Skin of body (tissue), 2 donors: ENCODE results near the gene TRIP12. TPM values are rescaled to one million over a fixed set of nuclear protein-coding genes. Genes with fewer than 3 reads are reported as not detected.
"Not testable (repeated sequence)": the region's sequence is repeated elsewhere in the genome, so short reads cannot be mapped to it uniquely, and the experiment has no call there.

Experiments
- DNase-seq: peaks from one replicate; lab custom pipeline; 2025; lab: John Stamatoyannopoulos, UW
- total RNA-seq: library from RNA; depleted of rRNA; stranded (reverse); fragments of >200 nt; gene quantifications from one replicate; pipeline ENCODE4 v1.2.3, GENCODE V29; 2014

TRIP12 gene
- total RNA-seq, 1 donor from 2014 or later = 226 TPM

- no peak for DNase-seq
Measured at GRCh38 chr2:229774237-229774636, 147.6 kb downstream of the TRIP12 start.

- no peak for DNase-seq
Measured at GRCh38 chr2:229768235-229768634, 153.6 kb downstream of the TRIP12 start.

GRCh38 chr2:229765721-229766120 lies 156.1 kb downstream of the TRIP12 start:
- no peak for DNase-seq

- DNase-seq = no peak
Measured at GRCh38 chr2:229761663-229762062, 160.1 kb downstream of the TRIP12 start.

GRCh38 chr2:229757462-229757861 lies 164.3 kb downstream of the TRIP12 start:
- DNase-seq = not testable (repeated sequence)

- no peak for DNase-seq
Measured at GRCh38 chr2:229752970-229753729, 168.7 kb downstream of the TRIP12 start.

- DNase-seq = no peak
Measured at GRCh38 chr2:229749779-229750178, 172.0 kb downstream of the TRIP12 start.

GRCh38 chr2:229748950-229749349 lies 172.9 kb downstream of the TRIP12 start:
- DNase-seq = no peak

- DNase-seq = not testable (repeated sequence)
Measured at GRCh38 chr2:229742691-229743090, 179.1 kb downstream of the TRIP12 start.

- no peak for DNase-seq
Measured at GRCh38 chr2:229740279-229740678, 181.5 kb downstream of the TRIP12 start.

- DNase-seq = no peak
Measured at GRCh38 chr2:229738024-229738625, 183.7 kb downstream of the TRIP12 start.

- no peak for DNase-seq
Measured at GRCh38 chr2:229734410-229734809, 187.4 kb downstream of the TRIP12 start.

- no peak for DNase-seq
Measured at GRCh38 chr2:229733611-229734245, 188.1 kb downstream of the TRIP12 start.

GRCh38 chr2:229732897-229733296 lies 188.9 kb downstream of the TRIP12 start:
- no peak for DNase-seq

GRCh38 chr2:229731916-229732315 lies 189.9 kb downstream of the TRIP12 start:
- DNase-seq = no peak

GRCh38 chr2:229731363-229731762 lies 190.4 kb downstream of the TRIP12 start:
- DNase-seq = no peak

GRCh38 chr2:229728370-229728769 lies 193.4 kb downstream of the TRIP12 start:
- no peak for DNase-seq

- DNase-seq = no peak
Measured at GRCh38 chr2:229726643-229727042, 195.2 kb downstream of the TRIP12 start.

GRCh38 chr2:229725716-229726574 lies 195.9 kb downstream of the TRIP12 start:
- no peak for DNase-seq

GRCh38 chr2:229723192-229723591 lies 198.6 kb downstream of the TRIP12 start:
- not testable (repeated sequence) for DNase-seq

- DNase-seq = no peak
Measured at GRCh38 chr2:229719926-229720647, 201.7 kb downstream of the TRIP12 start.
